Measurements from ENCODE around the gene TMEM42. TPM values are rescaled to one million over a fixed set of nuclear protein-coding genes. Genes with fewer than 3 reads are reported as not detected.

The TMEM42 gene
- total RNA-seq, 1 donor from 2014 or later = 10.1 TPM

DNA sequence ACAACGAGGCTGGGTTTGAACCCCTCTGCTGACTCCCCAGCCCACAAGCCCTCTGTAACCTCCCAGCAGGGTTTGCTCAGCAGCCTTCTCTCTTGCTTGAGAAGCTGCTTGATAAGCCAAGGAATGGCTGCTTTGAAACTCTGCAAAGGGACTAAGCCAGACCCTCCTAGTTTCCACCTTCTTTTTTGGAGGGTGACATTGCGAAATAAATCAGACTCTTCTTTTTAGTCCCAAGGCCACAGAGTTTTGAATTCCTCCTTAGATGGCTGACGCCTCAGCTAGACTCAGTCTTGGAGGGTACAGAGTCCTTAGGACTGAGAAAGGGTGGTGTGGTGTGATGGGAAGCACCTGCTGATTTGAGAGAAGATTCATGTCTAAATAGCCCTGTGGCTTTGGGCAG lies 13.9 kb downstream of the TMEM42 start:
- H4K20me1 ChIP-seq (ENCODE audit: low read depth) = no peaks in the 10 kb centered on the region
- no peaks in the 10 kb centered on the region for H3K79me2 ChIP-seq (ENCODE audit: low read depth)
- Mint-ChIP-seq H3K36me3 (no peaks in the 10 kb centered on the region), H3K27me3 (ENCODE audit: insufficient read depth, low read depth) (no peaks in the 10 kb centered on the region), H3K9me3 (no peaks in the 10 kb centered on the region), H3K4me1 (no peaks in the 10 kb centered on the region), H3K4me3 (no peak overlapping the region), H3K27ac (no peak overlapping the region)
- H3K4me3 ChIP-seq = no peak overlapping the region
- H3K4me1 ChIP-seq = no peaks in the 10 kb centered on the region
- H3K9ac ChIP-seq = no peak overlapping the region
- DNase-seq (ENCODE audit: low spot score) = no peak
- no peak overlapping the region for H3K4me2 ChIP-seq
- no peaks in the 10 kb centered on the region for H3K9me3 ChIP-seq (ENCODE audit: low read depth)
- no peak for TF ChIP-seq EZH2phosphoT487 (IDR thresholded peaks at IDR 0.05)
- TF ChIP-seq EZH2 (IDR thresholded peaks at IDR 0.05) = no peak
- TF ChIP-seq, protein P1, sequence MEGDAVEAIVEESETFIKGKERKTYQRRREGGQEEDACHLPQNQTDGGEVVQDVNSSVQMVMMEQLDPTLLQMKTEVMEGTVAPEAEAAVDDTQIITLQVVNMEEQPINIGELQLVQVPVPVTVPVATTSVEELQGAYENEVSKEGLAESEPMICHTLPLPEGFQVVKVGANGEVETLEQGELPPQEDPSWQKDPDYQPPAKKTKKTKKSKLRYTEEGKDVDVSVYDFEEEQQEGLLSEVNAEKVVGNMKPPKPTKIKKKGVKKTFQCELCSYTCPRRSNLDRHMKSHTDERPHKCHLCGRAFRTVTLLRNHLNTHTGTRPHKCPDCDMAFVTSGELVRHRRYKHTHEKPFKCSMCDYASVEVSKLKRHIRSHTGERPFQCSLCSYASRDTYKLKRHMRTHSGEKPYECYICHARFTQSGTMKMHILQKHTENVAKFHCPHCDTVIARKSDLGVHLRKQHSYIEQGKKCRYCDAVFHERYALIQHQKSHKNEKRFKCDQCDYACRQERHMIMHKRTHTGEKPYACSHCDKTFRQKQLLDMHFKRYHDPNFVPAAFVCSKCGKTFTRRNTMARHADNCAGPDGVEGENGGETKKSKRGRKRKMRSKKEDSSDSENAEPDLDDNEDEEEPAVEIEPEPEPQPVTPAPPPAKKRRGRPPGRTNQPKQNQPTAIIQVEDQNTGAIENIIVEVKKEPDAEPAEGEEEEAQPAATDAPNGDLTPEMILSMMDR (IDR thresholded peaks at IDR 0.05) = no peak
- H3K27me3 ChIP-seq = no peaks in the 10 kb centered on the region
- H3K36me3 ChIP-seq = no peaks in the 10 kb centered on the region
- no peaks in the 10 kb centered on the region for H3F3A ChIP-seq (ENCODE audit: low read depth)
- no peak overlapping the region for H2AFZ ChIP-seq (replicated peaks)
- H3K27ac ChIP-seq = no peak overlapping the region

DNA sequence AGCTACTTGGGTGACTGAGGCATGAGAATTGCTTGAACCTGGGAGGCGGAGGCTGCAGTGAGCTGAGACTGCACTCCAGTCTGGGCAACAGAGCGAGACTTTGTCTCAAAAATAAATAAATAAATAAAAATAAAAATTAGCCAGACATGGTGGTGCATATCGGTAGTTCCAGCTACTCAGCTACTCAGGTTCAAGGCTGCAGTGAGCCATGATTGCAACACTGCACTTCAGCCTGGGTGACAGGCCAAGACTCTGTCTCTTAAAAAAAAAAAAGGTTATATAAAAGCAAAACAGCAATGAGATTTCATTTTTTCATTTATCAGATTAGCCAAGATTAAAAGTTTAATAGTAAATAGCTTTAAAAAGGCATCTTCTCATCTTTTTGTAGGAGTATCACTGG lies 15.6 kb downstream of the TMEM42 start:
- Histone ChIP-seq H3K4me1 (no peaks in the 10 kb centered on the region), H3K27me3 (no peaks in the 10 kb centered on the region), H3K9ac (no peak overlapping the region), H3K79me2 (ENCODE audit: low read depth) (no peaks in the 10 kb centered on the region), H3K9me3 (ENCODE audit: low read depth) (no peaks in the 10 kb centered on the region), H3K27ac (no peak overlapping the region), H3K36me3 (no peaks in the 10 kb centered on the region), H3K4me3 (no peak overlapping the region), H4K20me1 (ENCODE audit: low read depth) (no peaks in the 10 kb centered on the region), H3K4me2 (no peak overlapping the region), H3F3A (ENCODE audit: low read depth) (no peaks in the 10 kb centered on the region), H2AFZ (replicated peaks) (no peak overlapping the region)
- Mint-ChIP-seq H3K4me1 (no peaks in the 10 kb centered on the region), H3K27ac (no peak overlapping the region), H3K9me3 (no peaks in the 10 kb centered on the region), H3K4me3 (no peak overlapping the region), H3K27me3 (ENCODE audit: insufficient read depth, low read depth) (no peaks in the 10 kb centered on the region), H3K36me3 (no peaks in the 10 kb centered on the region)
- TF ChIP-seq, protein P1 (IDR thresholded peaks at IDR 0.05) = no peak
- no peak for TF ChIP-seq EZH2phosphoT487 (IDR thresholded peaks at IDR 0.05)
- no peak for TF ChIP-seq EZH2 (IDR thresholded peaks at IDR 0.05)
- DNase-seq (ENCODE audit: low spot score) = no peak

DNA sequence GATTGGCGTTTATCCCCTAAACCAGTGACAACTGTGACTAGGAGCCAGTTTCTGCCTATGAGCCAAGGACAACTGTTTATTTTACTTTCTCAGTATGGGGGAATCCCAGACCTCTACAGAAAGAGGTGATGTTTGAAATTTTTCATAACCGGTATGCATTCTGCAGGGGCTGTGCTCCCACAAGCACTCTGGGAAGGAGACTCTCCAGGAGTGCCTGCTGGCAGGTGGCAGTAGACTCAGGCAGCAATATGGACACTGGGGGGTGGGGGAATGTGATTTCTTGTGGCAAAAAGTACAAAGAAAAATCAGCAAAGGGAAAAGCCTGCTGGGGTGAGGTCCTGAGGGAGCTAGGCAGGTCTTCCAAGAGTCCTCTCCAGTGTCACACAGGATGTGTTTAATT lies 18.6 kb downstream of the TMEM42 start:
- H3K4me1 ChIP-seq = no peaks in the 10 kb centered on the region
- no peaks in the 10 kb centered on the region for H3F3A ChIP-seq (ENCODE audit: low read depth)
- no peak overlapping the region for H3K27ac ChIP-seq
- H3K79me2 ChIP-seq (ENCODE audit: low read depth) = no peaks in the 10 kb centered on the region
- H3K4me1 Mint-ChIP-seq = no peaks in the 10 kb centered on the region
- no peak overlapping the region for H3K4me3 ChIP-seq
- no peaks in the 10 kb centered on the region for H3K27me3 ChIP-seq
- TF ChIP-seq, protein P1 (IDR thresholded peaks at IDR 0.05) = no peak
- TF ChIP-seq EZH2 (IDR thresholded peaks at IDR 0.05) (no peak), EZH2phosphoT487 (IDR thresholded peaks at IDR 0.05) (no peak)
- no peak overlapping the region for H3K4me2 ChIP-seq
- H3K4me3 Mint-ChIP-seq = no peak overlapping the region
- DNase-seq (ENCODE audit: low spot score) = no peak
- no peaks in the 10 kb centered on the region for H3K36me3 ChIP-seq
- no peak overlapping the region for H2AFZ ChIP-seq (replicated peaks)
- H3K9me3 Mint-ChIP-seq = no peaks in the 10 kb centered on the region
- H3K27me3 Mint-ChIP-seq (ENCODE audit: insufficient read depth, low read depth) = no peaks in the 10 kb centered on the region
- H3K27ac Mint-ChIP-seq = no peak overlapping the region
- H3K9me3 ChIP-seq (ENCODE audit: low read depth) = no peaks in the 10 kb centered on the region
- H3K36me3 Mint-ChIP-seq = no peaks in the 10 kb centered on the region
- no peaks in the 10 kb centered on the region for H4K20me1 ChIP-seq (ENCODE audit: low read depth)
- no peak overlapping the region for H3K9ac ChIP-seq
